ENCODE data around the gene TWIST2. TPM values are rescaled to one million over a fixed set of nuclear protein-coding genes. Genes with fewer than 3 reads are reported as not detected.

Gene TWIST2
- total and polyA plus RNA-seq, 9 of the 15 experiments (the other 6 are each of a cell fraction or from before 2014, with no cell fraction given): not detected

DNA sequence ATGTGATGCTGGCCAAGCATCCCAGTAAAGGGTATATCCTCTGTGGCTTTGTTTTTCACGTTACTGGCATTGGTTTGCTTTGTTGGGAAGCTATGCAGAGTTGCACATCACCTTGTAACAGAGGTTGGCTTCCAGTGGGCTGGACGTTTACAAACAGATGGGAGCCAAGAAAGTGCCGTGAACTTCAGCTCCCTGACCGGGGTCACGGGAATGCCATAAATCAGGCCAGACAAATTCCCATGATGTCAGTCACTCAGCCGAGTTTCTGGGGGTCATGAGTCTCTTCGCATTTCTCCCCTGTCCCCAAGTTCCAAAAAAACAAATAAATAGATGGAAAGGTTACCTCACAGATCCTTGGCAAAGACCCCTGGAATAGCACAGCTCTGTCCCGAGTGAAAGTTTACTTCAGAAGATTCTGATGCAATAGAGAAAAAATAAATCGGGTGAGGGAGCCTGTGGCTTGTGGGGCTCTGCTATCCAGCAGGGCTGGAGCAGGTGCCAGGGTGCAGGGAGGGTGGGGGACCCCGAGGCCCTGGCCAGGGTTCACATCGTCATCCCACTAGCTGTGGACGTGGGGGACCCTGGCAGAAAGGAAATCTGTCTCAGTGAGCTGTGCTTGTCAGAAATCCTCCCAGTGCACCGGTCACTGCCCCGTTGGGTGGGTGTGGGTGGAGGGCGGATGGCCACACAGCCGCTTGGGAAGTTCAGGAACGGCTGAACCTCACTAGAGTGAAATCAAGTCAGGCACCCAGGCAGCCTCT is 27.8 kb downstream of the TWIST2 start (continued):
- TF ChIP-seq, protein P1, sequence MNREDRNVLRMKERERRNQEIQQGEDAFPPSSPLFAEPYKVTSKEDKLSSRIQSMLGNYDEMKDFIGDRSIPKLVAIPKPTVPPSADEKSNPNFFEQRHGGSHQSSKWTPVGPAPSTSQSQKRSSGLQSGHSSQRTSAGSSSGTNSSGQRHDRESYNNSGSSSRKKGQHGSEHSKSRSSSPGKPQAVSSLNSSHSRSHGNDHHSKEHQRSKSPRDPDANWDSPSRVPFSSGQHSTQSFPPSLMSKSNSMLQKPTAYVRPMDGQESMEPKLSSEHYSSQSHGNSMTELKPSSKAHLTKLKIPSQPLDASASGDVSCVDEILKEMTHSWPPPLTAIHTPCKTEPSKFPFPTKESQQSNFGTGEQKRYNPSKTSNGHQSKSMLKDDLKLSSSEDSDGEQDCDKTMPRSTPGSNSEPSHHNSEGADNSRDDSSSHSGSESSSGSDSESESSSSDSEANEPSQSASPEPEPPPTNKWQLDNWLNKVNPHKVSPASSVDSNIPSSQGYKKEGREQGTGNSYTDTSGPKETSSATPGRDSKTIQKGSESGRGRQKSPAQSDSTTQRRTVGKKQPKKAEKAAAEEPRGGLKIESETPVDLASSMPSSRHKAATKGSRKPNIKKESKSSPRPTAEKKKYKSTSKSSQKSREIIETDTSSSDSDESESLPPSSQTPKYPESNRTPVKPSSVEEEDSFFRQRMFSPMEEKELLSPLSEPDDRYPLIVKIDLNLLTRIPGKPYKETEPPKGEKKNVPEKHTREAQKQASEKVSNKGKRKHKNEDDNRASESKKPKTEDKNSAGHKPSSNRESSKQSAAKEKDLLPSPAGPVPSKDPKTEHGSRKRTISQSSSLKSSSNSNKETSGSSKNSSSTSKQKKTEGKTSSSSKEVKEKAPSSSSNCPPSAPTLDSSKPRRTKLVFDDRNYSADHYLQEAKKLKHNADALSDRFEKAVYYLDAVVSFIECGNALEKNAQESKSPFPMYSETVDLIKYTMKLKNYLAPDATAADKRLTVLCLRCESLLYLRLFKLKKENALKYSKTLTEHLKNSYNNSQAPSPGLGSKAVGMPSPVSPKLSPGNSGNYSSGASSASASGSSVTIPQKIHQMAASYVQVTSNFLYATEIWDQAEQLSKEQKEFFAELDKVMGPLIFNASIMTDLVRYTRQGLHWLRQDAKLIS (CRISPR knock-in tag; IDR thresholded peaks at IDR 0.05): no peak
- TF ChIP-seq MED1 (CRISPR knock-in tag; IDR thresholded peaks at IDR 0.05; ENCODE audit: borderline replicate concordance) (no peak), SAFB2 (IDR thresholded peaks at IDR 0.05; ENCODE audit: borderline replicate concordance, low read depth, low read length, severe bottlenecking) (no peak), CHCHD3 (CRISPR knock-in tag; IDR thresholded peaks at IDR 0.05) (no peak), ZNF57 (CRISPR knock-in tag; IDR thresholded peaks at IDR 0.05) (no peak), ZNF444 (CRISPR knock-in tag; IDR thresholded peaks at IDR 0.05) (no peak), CHD2 (IDR thresholded peaks at IDR 0.05; ENCODE audit: low read depth, low read length) (no peak), CBFB (CRISPR knock-in tag; IDR thresholded peaks at IDR 0.05) (no peak)
- TF ChIP-seq, protein P2, sequence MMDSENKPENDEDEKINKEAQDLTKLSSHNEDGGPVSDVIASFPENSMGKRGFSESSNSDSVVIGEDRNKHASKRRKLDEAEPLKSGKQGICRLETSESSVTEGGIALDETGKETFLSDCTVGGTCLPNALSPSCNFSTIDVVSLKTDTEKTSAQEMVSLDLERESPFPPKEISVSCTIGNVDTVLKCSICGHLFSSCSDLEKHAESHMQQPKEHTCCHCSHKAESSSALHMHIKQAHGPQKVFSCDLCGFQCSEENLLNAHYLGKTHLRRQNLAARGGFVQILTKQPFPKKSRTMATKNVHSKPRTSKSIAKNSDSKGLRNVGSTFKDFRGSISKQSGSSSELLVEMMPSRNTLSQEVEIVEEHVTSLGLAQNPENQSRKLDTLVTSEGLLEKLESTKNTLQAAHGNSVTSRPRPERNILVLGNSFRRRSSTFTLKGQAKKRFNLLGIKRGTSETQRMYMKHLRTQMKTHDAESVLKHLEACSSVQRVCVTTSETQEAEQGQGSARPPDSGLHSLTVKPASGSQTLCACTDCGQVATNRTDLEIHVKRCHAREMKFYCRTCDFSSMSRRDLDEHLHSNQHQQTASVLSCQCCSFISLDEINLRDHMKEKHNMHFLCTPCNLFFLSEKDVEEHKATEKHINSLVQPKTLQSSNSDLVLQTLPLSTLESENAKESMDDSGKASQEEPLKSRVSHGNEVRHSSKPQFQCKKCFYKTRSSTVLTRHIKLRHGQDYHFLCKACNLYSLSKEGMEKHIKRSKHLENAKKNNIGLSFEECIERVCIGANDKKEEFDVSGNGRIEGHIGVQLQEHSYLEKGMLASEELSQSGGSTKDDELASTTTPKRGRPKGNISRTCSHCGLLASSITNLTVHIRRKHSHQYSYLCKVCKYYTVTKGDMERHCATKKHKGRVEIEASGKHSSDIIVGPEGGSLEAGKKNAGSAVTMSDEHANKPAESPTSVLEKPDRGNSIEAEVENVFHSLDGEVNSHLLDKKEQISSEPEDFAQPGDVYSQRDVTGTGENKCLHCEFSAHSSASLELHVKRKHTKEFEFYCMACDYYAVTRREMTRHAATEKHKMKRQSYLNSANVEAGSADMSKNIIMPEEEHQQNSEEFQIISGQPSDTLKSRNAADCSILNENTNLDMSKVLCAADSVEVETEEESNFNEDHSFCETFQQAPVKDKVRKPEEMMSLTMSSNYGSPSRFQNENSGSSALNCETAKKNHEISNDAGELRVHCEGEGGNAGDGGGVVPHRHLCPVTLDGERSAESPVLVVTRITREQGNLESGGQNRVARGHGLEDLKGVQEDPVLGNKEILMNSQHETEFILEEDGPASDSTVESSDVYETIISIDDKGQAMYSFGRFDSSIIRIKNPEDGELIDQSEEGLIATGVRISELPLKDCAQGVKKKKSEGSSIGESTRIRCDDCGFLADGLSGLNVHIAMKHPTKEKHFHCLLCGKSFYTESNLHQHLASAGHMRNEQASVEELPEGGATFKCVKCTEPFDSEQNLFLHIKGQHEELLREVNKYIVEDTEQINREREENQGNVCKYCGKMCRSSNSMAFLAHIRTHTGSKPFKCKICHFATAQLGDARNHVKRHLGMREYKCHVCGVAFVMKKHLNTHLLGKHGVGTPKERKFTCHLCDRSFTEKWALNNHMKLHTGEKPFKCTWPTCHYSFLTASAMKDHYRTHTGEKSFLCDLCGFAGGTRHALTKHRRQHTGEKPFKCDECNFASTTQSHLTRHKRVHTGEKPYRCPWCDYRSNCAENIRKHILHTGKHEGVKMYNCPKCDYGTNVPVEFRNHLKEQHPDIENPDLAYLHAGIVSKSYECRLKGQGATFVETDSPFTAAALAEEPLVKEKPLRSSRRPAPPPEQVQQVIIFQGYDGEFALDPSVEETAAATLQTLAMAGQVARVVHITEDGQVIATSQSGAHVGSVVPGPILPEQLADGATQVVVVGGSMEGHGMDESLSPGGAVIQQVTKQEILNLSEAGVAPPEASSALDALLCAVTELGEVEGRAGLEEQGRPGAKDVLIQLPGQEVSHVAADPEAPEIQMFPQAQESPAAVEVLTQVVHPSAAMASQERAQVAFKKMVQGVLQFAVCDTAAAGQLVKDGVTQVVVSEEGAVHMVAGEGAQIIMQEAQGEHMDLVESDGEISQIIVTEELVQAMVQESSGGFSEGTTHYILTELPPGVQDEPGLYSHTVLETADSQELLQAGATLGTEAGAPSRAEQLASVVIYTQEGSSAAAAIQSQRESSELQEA (IDR thresholded peaks at IDR 0.05; ENCODE audit: low read depth): no peak

Measured in K562 (cell line).